Measurements from ENCODE around the gene AS3MT. TPM values are rescaled to one million over a fixed set of nuclear protein-coding genes. Genes with fewer than 3 reads are reported as not detected.
A peak's percentile ranks its signal among the peaks of the same experiment; 100 is the strongest.

The AS3MT gene
- total and polyA plus RNA-seq, 10 of the 15 experiments (the other 5 are each of a cell fraction or from before 2014, with no cell fraction given) = 0.11 to 1.0 (median 0.39) TPM; not detected in 2

- no peaks in the 10 kb centered on the region for H3K9me3 ChIP-seq (replicated peaks; ENCODE audit: control insufficient read depth, insufficient read depth, low read length)
- H3K36me3 ChIP-seq (ENCODE audit: control insufficient read depth in 2 of 2, insufficient read depth in 2 of 2, low read length in 1 of 2) = no peaks in the 10 kb centered on the region
- no peak for ATAC-seq
- in situ Hi-C loops (cut with MboI) = loop anchor here (5.0 kb wide), 2 partner anchors 147 to 322 kb away; no protein-coding TSS in a partner anchor
- no peak overlapping the region for H3K9ac ChIP-seq (ENCODE audit: control insufficient read depth, insufficient read depth, low read length)
- DNase-seq (ENCODE audit: low read depth, low spot score) = no peak
- 80% methylated on average over 9 of the region's 9 CpGs for WGBS (ENCODE audit: insufficient coverage, insufficient replicate concordance, low lambda C conversion rate, missing lambda C conversion rate)
- TSS peak; percentile 49 for BruUV-seq (replicated peaks)
- RAD21 ChIA-PET (ENCODE audit: unreplicated experiment) = interaction anchor here (1.1 to 5.4 kb wide), 5 partner anchors 46 to 322 kb away, joined by 3 to 33 read pairs (median 4); partner anchors contain the start of gene NT5C2
- H3K27me3 ChIP-seq (replicated peaks in 1 of 2; ENCODE audit: control insufficient read depth in 2 of 2, insufficient read depth in 2 of 2, low read length in 1 of 2) = no peaks in the 10 kb centered on the region; a peak in 1 of 4 replicates
- H3K4me1 ChIP-seq (ENCODE audit: control insufficient read depth, insufficient read depth, low read length) = peaks cover 16% of the 10 kb centered on the region
- FAIRE-seq = no peak
- SMC1A ChIA-PET (ENCODE audit: uncharacterized antibody, unreplicated experiment) = interaction anchor here (0.6 to 15.0 kb wide), 6 partner anchors 134 to 414 kb away, joined by 3 to 164 read pairs (median 6); partner anchors contain the start of gene RPEL1
- peak overlapping the region; percentile 99 for H3K4me2 ChIP-seq (ENCODE audit: control insufficient read depth, insufficient read depth)
- H3K4me3 ChIP-seq = peak overlapping the region; percentile 92; the same call in 1 of the 2 replicates
- no peak overlapping the region for H3K27ac ChIP-seq (ENCODE audit: control insufficient read depth, insufficient read depth)
- CTCF ChIA-PET = interaction anchor here (0.7 to 4.2 kb wide), 6 partner anchors 134 to 565 kb away, joined by 3 to 27 read pairs (median 6); no protein-coding TSS in a partner anchor
- intact Hi-C loops (cut with micrococcal nuclease; ENCODE audit: unreplicated experiment) = loop anchor here (5.0 kb wide), 1 partner anchor 132 kb away; no protein-coding TSS in a partner anchor
- H4K20me1 ChIP-seq (ENCODE audit: control insufficient read depth, insufficient read depth) = no peaks in the 10 kb centered on the region
- H2AFZ ChIP-seq (ENCODE audit: control insufficient read depth, low read depth, low read length) = no peak overlapping the region
- TF ChIP-seq EP300 (IDR thresholded peaks at IDR 0.05; ENCODE audit: borderline replicate concordance in 1 of 2, control insufficient read depth in 1 of 2, low read depth in 2 of 2, low read length in 2 of 2) (no peak), BHLHE40 (IDR thresholded peaks at IDR 0.05; ENCODE audit: borderline replicate concordance in 1 of 2, low read depth in 2 of 2, low read length in 1 of 2) (no peak), CBFB (IDR thresholded peaks at IDR 0.05; ENCODE audit: low read depth) (no peak), RUNX3 (IDR thresholded peaks at IDR 0.05; ENCODE audit: low read length) (no peak), EED (IDR thresholded peaks at IDR 0.05; ENCODE audit: low read depth) (no peak), NFIC (IDR thresholded peaks at IDR 0.05; ENCODE audit: low read depth, low read length) (no peak)
- H3K79me2 ChIP-seq (ENCODE audit: control insufficient read depth, insufficient read depth, low read length) = peaks cover 4% of the 10 kb centered on the region
- POLR2A ChIA-PET = no interaction called here
Observed at GRCh38 chr10:102919992-102920739, 50.9 kb downstream of the AS3MT start.
